A673 (cell line): ENCODE results near the gene MAST4.

ENCODE experiments used
- CTCF ChIP-seq: fragments of 300-800, 200-600 bp; sonication (generic); conservative IDR thresholded peaks from 2 replicates; pipeline ENCODE4 v1.5.1; 2017; ENCODE audit warnings: low read depth, mild to moderate bottlenecking, antibody characterized with exemption, low read length, moderate library complexity, mixed read lengths
- EZH2 ChIP-seq: fragments of 200-600 bp; sonication (generic); IDR thresholded peaks from 2 replicates; pipeline ENCODE4 v1.6.1; 2017; ENCODE audit warnings: borderline replicate concordance, low read depth, mild to moderate bottlenecking, mixed read lengths, antibody characterized with exemption, low read length; ENCODE audit not compliant: poor library complexity, severe bottlenecking

GRCh38 chr5:66972004-66972403 is 375.8 kb downstream of the MAST4 start:
- TF ChIP-seq CTCF (no peak), EZH2 (no peak)
